ENCODE measurements around the gene B3GNT2. TPM values are rescaled to one million over a fixed set of nuclear protein-coding genes. Genes with fewer than 3 reads are reported as not detected.

Gene B3GNT2
- total and polyA plus RNA-seq, 2 experiments from 2014 or later, result 35.5 to 70.4 TPM

DNA sequence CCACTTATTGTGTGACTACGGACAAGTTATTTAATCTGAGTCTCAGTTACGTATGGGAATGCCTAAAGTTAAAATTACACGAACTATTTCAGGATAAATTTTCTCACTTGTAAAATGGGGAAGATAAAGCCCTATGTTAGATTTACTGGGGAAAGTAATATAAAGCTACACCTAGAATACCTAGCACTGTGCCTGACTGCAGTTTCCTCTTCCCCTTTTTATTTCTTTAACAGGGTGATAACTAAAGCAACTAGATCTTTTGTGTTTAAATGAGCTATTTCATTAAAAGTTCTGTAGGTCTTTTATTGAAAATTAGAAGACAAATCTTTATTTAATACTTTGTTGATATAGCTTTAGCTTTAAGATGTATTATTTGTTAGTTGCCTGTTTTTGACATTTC, 5.0 kb downstream of the B3GNT2 start (continued):
- TF ChIP-seq, protein P1, sequence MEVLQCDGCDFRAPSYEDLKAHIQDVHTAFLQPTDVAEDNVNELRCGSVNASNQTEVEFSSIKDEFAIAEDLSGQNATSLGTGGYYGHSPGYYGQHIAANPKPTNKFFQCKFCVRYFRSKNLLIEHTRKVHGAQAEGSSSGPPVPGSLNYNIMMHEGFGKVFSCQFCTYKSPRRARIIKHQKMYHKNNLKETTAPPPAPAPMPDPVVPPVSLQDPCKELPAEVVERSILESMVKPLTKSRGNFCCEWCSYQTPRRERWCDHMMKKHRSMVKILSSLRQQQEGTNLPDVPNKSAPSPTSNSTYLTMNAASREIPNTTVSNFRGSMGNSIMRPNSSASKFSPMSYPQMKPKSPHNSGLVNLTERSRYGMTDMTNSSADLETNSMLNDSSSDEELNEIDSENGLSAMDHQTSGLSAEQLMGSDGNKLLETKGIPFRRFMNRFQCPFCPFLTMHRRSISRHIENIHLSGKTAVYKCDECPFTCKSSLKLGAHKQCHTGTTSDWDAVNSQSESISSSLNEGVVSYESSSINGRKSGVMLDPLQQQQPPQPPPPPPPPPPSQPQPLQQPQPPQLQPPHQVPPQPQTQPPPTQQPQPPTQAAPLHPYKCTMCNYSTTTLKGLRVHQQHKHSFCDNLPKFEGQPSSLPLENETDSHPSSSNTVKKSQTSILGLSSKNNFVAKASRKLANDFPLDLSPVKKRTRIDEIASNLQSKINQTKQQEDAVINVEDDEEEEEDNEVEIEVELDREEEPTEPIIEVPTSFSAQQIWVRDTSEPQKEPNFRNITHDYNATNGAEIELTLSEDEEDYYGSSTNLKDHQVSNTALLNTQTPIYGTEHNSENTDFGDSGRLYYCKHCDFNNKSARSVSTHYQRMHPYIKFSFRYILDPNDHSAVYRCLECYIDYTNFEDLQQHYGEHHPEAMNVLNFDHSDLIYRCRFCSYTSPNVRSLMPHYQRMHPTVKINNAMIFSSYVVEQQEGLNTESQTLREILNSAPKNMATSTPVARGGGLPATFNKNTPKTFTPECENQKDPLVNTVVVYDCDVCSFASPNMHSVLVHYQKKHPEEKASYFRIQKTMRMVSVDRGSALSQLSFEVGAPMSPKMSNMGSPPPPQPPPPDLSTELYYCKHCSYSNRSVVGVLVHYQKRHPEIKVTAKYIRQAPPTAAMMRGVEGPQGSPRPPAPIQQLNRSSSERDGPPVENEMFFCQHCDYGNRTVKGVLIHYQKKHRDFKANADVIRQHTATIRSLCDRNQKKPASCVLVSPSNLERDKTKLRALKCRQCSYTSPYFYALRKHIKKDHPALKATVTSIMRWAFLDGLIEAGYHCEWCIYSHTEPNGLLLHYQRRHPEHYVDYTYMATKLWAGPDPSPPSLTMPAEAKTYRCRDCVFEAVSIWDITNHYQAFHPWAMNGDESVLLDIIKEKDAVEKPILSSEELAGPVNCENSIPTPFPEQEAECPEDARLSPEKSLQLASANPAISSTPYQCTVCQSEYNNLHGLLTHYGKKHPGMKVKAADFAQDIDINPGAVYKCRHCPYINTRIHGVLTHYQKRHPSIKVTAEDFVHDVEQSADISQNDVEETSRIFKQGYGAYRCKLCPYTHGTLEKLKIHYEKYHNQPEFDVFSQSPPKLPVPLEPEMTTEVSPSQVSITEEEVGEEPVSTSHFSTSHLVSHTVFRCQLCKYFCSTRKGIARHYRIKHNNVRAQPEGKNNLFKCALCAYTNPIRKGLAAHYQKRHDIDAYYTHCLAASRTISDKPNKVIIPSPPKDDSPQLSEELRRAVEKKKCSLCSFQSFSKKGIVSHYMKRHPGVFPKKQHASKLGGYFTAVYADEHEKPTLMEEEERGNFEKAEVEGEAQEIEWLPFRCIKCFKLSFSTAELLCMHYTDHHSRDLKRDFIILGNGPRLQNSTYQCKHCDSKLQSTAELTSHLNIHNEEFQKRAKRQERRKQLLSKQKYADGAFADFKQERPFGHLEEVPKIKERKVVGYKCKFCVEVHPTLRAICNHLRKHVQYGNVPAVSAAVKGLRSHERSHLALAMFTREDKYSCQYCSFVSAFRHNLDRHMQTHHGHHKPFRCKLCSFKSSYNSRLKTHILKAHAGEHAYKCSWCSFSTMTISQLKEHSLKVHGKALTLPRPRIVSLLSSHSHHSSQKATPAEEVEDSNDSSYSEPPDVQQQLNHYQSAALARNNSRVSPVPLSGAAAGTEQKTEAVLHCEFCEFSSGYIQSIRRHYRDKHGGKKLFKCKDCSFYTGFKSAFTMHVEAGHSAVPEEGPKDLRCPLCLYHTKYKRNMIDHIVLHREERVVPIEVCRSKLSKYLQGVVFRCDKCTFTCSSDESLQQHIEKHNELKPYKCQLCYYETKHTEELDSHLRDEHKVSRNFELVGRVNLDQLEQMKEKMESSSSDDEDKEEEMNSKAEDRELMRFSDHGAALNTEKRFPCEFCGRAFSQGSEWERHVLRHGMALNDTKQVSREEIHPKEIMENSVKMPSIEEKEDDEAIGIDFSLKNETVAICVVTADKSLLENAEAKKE (CRISPR knock-in tag; IDR thresholded peaks at IDR 0.05), result no peak
- TF ChIP-seq STAT1 (IDR thresholded peaks at IDR 0.05; ENCODE audit: unreplicated experiment) (no peak), ETS1 (IDR thresholded peaks at IDR 0.05) (no peak), ZNF331 (CRISPR knock-in tag; IDR thresholded peaks at IDR 0.05; ENCODE audit: low read depth) (no peak), POLR2AphosphoS5 (IDR thresholded peaks at IDR 0.05; ENCODE audit: low read depth) (no peak)
- TF ChIP-seq, protein P2, sequence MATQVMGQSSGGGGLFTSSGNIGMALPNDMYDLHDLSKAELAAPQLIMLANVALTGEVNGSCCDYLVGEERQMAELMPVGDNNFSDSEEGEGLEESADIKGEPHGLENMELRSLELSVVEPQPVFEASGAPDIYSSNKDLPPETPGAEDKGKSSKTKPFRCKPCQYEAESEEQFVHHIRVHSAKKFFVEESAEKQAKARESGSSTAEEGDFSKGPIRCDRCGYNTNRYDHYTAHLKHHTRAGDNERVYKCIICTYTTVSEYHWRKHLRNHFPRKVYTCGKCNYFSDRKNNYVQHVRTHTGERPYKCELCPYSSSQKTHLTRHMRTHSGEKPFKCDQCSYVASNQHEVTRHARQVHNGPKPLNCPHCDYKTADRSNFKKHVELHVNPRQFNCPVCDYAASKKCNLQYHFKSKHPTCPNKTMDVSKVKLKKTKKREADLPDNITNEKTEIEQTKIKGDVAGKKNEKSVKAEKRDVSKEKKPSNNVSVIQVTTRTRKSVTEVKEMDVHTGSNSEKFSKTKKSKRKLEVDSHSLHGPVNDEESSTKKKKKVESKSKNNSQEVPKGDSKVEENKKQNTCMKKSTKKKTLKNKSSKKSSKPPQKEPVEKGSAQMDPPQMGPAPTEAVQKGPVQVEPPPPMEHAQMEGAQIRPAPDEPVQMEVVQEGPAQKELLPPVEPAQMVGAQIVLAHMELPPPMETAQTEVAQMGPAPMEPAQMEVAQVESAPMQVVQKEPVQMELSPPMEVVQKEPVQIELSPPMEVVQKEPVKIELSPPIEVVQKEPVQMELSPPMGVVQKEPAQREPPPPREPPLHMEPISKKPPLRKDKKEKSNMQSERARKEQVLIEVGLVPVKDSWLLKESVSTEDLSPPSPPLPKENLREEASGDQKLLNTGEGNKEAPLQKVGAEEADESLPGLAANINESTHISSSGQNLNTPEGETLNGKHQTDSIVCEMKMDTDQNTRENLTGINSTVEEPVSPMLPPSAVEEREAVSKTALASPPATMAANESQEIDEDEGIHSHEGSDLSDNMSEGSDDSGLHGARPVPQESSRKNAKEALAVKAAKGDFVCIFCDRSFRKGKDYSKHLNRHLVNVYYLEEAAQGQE (IDR thresholded peaks at IDR 0.05; ENCODE audit: unreplicated experiment), result no peak
